Endodermal cell (in vitro differentiated cells): ENCODE results near the gene BHLHA9. TPM values are rescaled to one million over a fixed set of nuclear protein-coding genes. Genes with fewer than 3 reads are reported as not detected.

ENCODE experiments used
- DNase-seq: peaks from one replicate; pipeline ENCODE4 v3.0.0-alpha.2; 2017
- H3K27ac ChIP-seq: 2 replicates; pipeline ENCODE4 v1.5.1; 2013; ENCODE audit warnings: mild to moderate bottlenecking, low read depth, low read length, moderate library complexity
- H3K27me3 ChIP-seq: 2 replicates; pipeline ENCODE4 v1.6.1; 2013; ENCODE audit warnings: mild to moderate bottlenecking, low read length, moderate library complexity; ENCODE audit not compliant: insufficient read depth, control insufficient read depth, poor library complexity, severe bottlenecking
- H3K36me3 ChIP-seq: 2 replicates; pipeline ENCODE4 v1.7.0; 2013; ENCODE audit warnings: mild to moderate bottlenecking, low read length, moderate library complexity; ENCODE audit not compliant: control insufficient read depth, insufficient read depth
- H3K4me1 ChIP-seq: one replicate; pipeline ENCODE4 v1.7.0; 2013; ENCODE audit warnings: low read length; ENCODE audit not compliant: control insufficient read depth, insufficient read depth
- H3K4me3 ChIP-seq: 2 replicates; pipeline ENCODE4 v1.5.1; 2013; ENCODE audit warnings: mild to moderate bottlenecking, low read length, moderate library complexity
- H3K9ac ChIP-seq: 2 replicates; pipeline ENCODE4 v1.6.1; 2013; ENCODE audit warnings: mild to moderate bottlenecking, low read length, moderate library complexity; ENCODE audit not compliant: poor library complexity, severe bottlenecking; ENCODE audit errors: extremely low read depth
- H3K9me3 ChIP-seq: 2 replicates; pipeline ENCODE4 v1.6.1; 2013; ENCODE audit warnings: mild to moderate bottlenecking, low read length, moderate library complexity; ENCODE audit not compliant: control insufficient read depth
- H3K27ac Mint-ChIP-seq: 2 replicates; pipeline ENCODE4 v1.8.0; 2020; ENCODE audit warnings: mixed read lengths
- H3K27me3 Mint-ChIP-seq: 2 replicates; pipeline ENCODE4 v1.8.0; 2021; ENCODE audit warnings: mild to moderate bottlenecking, mixed read lengths; ENCODE audit not compliant: insufficient read depth
- H3K36me3 Mint-ChIP-seq: 2 replicates; pipeline ENCODE4 v1.8.0; 2020; ENCODE audit warnings: low read depth, mixed read lengths
- H3K4me1 Mint-ChIP-seq: 2 replicates; pipeline ENCODE4 v1.8.0; 2020; ENCODE audit warnings: mixed read lengths
- H3K4me3 Mint-ChIP-seq: 2 replicates; pipeline ENCODE4 v1.8.0; 2020; ENCODE audit warnings: mild to moderate bottlenecking, moderate library complexity, mixed read lengths
- H3K9me3 Mint-ChIP-seq: 2 replicates; pipeline ENCODE4 v1.8.0; 2020; ENCODE audit warnings: mild to moderate bottlenecking, mixed read lengths
- WGBS, 2 experiments: methylation state at CpG; one replicate each; pipeline versions ENCODE4 v1.1.5 to v1.1.7; 2013; ENCODE audit warnings: missing lambda C conversion rate in 2 of 2, mixed read lengths in 1 of 2; ENCODE audit not compliant: insufficient coverage in 1 of 2, insufficient read length in 1 of 2; 5-methylcytosine and 5-hydroxymethylcytosine counted together
- total RNA-seq, 2 donors: library from RNA; stranded (reverse); fragmentation: NEBNext Ultra II Directional in 1 of 2; extraction: Animal tissue kit (Norgen Biotek cat#: 25700) in 1 of 2; gene quantifications; 2 replicates in 1 of 2; 3 replicates in 1 of 2; pipeline ENCODE4 v1.2.1, GENCODE V29; 2021
- TF ChIP-seq, protein P1 (sequence below): fragments of 200-600 bp; sonication (generic); conservative IDR thresholded peaks from 2 replicates; pipeline ENCODE4 v1.5.0; 2021; ENCODE audit warnings: antibody characterized with exemption, mild to moderate bottlenecking

BHLHA9 gene
- total RNA-seq, 2 donors from 2014 or later = 0.62 TPM; not detected in 1

DNA sequence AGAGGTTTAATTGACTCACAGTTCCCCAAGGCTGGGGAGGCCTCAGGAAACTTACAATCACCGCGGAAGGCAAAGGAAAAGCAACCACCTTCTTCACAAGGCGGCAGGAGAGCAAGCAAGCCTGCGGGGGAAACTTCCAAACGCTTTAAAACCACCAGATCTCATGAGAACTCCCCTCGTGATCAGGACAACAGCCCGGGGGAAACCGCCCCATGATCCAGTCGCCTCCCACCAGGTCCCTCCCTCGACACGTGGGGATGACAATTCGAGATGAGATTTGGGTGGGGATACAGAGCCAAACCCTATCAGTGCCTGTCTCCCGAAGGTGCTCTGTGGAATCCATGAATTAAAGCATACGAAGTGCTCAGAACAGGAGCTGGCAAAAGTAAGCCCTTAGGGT is 46.6 kb upstream of the BHLHA9 start:
- Histone ChIP-seq H3K36me3 (no peaks in the 10 kb centered on the region), H3K9me3 (no peaks in the 10 kb centered on the region), H3K27me3 (peaks cover 32% of the 10 kb centered on the region), H3K4me1 (no peaks in the 10 kb centered on the region), H3K4me3 (no peak overlapping the region), H3K9ac (no peak overlapping the region), H3K27ac (no peak overlapping the region)
- peaks cover 12% of the 10 kb centered on the region for H3K4me1 Mint-ChIP-seq
- no peaks in the 10 kb centered on the region for H3K9me3 Mint-ChIP-seq
- H3K4me3 Mint-ChIP-seq = no peak overlapping the region
- peaks cover 4% of the 10 kb centered on the region for H3K36me3 Mint-ChIP-seq
- WGBS, 2 experiments = 86% methylated on average over 13 to 14 of the region's 14 CpGs
- DNase-seq = peak; percentile 40
- H3K27ac Mint-ChIP-seq = no peak overlapping the region
- TF ChIP-seq, protein P1, sequence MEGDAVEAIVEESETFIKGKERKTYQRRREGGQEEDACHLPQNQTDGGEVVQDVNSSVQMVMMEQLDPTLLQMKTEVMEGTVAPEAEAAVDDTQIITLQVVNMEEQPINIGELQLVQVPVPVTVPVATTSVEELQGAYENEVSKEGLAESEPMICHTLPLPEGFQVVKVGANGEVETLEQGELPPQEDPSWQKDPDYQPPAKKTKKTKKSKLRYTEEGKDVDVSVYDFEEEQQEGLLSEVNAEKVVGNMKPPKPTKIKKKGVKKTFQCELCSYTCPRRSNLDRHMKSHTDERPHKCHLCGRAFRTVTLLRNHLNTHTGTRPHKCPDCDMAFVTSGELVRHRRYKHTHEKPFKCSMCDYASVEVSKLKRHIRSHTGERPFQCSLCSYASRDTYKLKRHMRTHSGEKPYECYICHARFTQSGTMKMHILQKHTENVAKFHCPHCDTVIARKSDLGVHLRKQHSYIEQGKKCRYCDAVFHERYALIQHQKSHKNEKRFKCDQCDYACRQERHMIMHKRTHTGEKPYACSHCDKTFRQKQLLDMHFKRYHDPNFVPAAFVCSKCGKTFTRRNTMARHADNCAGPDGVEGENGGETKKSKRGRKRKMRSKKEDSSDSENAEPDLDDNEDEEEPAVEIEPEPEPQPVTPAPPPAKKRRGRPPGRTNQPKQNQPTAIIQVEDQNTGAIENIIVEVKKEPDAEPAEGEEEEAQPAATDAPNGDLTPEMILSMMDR = no peak
- H3K27me3 Mint-ChIP-seq = peaks cover 41% of the 10 kb centered on the region

DNA sequence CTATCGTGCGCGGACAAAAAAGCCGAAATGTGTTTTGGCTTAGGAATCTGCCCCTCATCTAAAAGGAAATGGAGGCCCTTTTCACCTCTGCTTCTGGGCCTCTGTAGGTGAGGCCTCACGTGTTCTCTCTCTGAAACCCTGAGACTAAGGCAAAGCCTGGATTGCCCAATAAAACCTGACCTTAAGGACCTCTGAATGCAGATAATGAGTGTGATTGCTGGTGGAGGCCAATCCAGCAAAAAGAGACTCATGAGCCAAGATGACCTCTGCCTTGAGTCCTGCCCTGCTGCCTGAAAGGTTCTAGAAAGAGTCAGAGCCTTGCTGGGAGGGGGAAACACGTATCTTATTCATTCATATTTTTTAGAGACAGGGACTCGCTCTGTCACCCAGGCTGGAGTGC is 45.9 kb upstream of the BHLHA9 start:
- no peak overlapping the region for H3K4me3 Mint-ChIP-seq
- no peaks in the 10 kb centered on the region for H3K9me3 Mint-ChIP-seq
- Histone ChIP-seq H3K27ac (no peak overlapping the region), H3K4me3 (no peak overlapping the region), H3K27me3 (peaks cover 39% of the 10 kb centered on the region), H3K36me3 (no peaks in the 10 kb centered on the region), H3K4me1 (no peaks in the 10 kb centered on the region), H3K9ac (no peak overlapping the region), H3K9me3 (no peaks in the 10 kb centered on the region)
- TF ChIP-seq, protein P1 = no peak
- 86 to 89% methylated on average over 7 of the region's 7 CpGs for WGBS, 2 experiments
- H3K27ac Mint-ChIP-seq = no peak overlapping the region
- H3K36me3 Mint-ChIP-seq = peaks cover 4% of the 10 kb centered on the region
- peaks cover 10% of the 10 kb centered on the region for H3K4me1 Mint-ChIP-seq
- peaks cover 42% of the 10 kb centered on the region for H3K27me3 Mint-ChIP-seq
- DNase-seq = no peak

DNA sequence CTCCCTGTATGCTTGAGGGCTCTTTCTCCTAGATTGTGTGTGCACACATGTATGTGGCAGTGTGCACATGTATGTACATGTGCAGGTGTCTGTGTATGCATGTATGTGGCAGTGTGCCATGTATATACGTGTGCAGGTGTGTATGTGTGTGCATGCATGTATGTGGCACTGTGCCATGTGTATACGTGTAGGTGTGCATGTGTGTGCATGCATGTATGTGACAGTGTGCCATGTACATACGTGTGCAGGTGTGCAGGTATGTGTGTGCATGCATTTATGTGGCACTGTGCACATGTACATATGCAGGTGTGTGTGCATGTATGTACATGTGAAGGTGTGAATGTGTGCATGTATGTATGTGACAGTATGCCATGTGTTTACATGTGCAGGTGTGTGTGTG is 43.9 kb upstream of the BHLHA9 start:
- H3K9ac ChIP-seq = no peak overlapping the region
- H3K4me1 ChIP-seq = no peaks in the 10 kb centered on the region
- peaks cover 58% of the 10 kb centered on the region for H3K27me3 ChIP-seq
- H3K36me3 ChIP-seq = no peaks in the 10 kb centered on the region
- no peaks in the 10 kb centered on the region for H3K9me3 ChIP-seq
- peaks cover 59% of the 10 kb centered on the region for H3K27me3 Mint-ChIP-seq
- no peak overlapping the region for H3K27ac Mint-ChIP-seq
- WGBS, 2 experiments = 87 to 90% methylated on average over 2 to 3 of the region's 3 CpGs
- H3K36me3 Mint-ChIP-seq = peaks cover 4% of the 10 kb centered on the region
- H3K4me1 Mint-ChIP-seq = peaks cover 12% of the 10 kb centered on the region
- no peak overlapping the region for H3K4me3 Mint-ChIP-seq
- TF ChIP-seq, protein P1 = no peak
- no peak for DNase-seq
- H3K27ac ChIP-seq = no peak overlapping the region
- H3K9me3 Mint-ChIP-seq = no peaks in the 10 kb centered on the region
- no peak overlapping the region for H3K4me3 ChIP-seq
